ENCODE results near the gene SYT15.
"Not testable (repeated sequence)": the region's sequence is repeated elsewhere in the genome, so short reads cannot be mapped to it uniquely, and the experiment has no call there.

Gene SYT15

DNA sequence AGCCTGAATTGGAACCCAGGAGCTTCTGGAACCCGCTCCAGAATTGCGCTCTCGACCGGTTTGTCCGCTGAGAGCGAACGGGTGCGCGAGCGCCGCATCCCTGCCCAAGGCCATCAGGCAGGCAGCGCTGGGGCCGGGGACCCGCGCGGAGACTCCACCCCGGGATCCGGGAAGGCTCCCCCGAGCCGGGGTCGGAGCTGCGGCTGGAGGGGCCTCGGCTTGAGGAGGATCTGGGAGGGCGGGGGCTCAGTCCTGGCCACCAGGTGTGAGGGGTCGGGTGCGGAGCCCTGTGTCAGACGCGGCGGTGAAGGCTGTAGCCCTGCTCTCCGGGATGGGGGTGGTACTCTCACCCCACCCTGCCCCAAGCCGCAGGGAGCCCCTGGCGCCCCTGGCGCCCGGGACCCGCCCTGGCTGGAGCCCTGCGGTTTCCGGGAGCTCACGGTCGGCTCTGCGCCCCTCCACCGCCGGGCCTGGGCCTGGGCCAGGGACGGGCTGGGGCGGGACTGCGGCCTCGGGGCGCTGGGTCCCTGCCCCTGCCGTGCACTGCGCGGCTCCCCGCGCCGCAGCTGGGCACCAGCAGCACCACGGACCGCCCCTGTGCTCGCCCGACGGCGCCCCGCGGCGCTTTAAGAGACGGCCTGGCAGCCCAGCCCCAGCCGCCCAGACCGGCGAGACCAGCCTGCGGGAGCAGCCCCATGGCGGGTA lies at the start of gene SYT15:
Gene SYT15 (plus strand): TSS at position 655 of the 705 bp plus-strand sequence. CDS start 41 bp downstream, at position 696.
- DNase-seq (ENCODE audit: low spot score) = not testable (repeated sequence)

- DNase-seq (ENCODE audit: low spot score) = not testable (repeated sequence)
Observed at GRCh38 chr10:46529742-46530141, 49.2 kb upstream of the SYT15 start.

DNA sequence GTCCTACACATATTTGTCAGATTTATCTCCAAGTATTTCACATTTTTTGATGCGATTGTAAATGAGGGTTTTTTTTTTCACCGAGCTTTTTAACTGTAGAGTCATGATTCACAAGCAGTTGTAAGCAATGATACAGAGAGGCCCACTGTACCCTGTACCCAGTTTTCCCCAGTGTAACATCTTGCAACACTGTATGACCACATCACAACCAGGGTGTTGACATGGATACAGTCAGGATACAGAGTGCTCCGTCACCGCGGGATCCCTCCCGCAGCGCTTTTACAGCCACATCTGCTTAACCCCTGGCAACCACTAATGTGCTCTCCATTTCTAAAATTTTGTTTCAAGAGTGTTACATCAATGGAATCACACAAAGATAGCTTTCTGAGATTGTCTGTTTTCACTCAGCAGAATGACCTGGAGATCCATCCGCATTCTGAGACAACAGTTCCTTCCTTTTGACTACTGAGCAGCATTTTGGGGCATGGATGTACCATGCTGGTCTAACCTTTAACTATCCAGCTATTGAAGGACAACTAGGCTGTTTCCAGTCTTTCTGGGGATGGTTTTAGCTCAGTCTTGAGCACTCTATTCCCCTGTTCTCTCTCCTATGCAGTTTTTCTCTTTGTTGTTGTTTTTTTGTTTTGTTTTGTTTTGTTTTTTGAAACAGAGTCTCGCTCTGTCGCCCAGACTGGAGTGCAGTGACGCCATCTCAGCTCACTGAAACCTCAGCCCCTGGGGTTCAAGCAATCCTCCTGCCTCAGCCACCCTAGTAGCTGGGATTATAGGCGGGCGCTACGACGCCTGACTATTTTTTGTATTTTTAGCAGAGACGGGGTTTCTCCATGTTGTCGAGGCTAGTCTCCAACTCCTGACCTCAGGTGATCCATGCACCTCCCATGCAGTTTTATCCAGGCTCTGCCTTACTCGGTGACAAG lies 48.4 kb upstream of the SYT15 start:
- no peak for DNase-seq (ENCODE audit: low spot score)

- not testable (repeated sequence) for DNase-seq (ENCODE audit: low spot score)
Observed at GRCh38 chr10:46532256-46532655, 46.7 kb upstream of the SYT15 start.

DNA sequence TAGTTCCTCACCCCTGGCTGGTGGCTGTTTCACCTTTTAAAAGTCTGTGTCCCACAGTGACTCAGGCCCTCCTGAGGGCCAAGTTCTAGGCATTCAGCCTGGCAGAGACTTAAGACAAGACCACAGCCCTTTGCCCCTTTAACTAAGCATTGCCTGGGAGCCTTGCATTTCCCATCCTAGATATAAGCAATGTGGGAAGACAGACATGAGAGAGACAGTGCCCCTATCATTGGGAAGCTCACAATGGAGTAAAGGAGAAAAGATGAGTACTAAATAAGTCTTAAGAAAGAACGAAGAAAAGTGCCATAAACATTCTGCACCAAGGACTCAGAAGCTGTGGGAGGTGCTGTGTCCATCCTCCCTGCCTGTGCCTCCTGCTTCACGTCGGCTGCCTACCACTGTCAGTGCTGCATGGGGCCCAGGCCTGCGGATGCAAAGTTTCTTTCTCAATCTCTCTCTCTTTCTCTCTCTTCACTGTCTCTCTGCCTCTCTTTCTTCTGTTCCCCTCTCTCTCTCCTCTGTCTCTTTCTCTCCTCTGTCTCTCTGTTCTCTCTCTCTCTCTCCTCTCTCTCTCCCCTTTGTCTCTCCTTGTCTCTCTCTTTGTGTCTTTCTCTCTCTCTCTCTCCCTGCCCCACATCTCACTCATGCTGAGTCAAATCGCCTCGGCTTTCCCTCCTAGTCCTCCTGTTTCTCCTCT lies 44.0 kb upstream of the SYT15 start:
- no peak for DNase-seq (ENCODE audit: low spot score)

- DNase-seq (ENCODE audit: low spot score) = no peak
Observed at GRCh38 chr10:46536171-46536570, 42.8 kb upstream of the SYT15 start.

DNA sequence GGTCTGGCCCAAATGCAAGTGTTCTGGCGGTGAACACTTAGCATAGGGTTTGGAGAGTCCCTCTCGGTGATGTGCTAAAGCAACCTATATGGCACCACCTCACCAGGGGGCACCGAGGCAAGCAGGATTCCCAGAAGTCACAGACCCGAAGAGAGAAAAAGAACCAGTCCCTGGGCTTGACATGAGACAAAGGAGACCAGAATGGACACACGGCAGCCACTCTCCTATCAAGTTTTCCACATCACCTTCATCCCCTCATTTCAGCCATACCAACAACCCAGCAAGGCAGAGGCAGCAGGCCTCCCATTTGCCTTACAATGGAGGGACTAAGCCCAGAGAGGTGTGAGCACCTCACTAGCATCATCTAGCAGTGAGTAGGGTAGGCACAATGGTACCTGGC lies 42.1 kb upstream of the SYT15 start:
- DNase-seq (ENCODE audit: low spot score) = no peak

- no peak for DNase-seq (ENCODE audit: low spot score)
Observed at GRCh38 chr10:46537309-46537708, 41.6 kb upstream of the SYT15 start.

DNA sequence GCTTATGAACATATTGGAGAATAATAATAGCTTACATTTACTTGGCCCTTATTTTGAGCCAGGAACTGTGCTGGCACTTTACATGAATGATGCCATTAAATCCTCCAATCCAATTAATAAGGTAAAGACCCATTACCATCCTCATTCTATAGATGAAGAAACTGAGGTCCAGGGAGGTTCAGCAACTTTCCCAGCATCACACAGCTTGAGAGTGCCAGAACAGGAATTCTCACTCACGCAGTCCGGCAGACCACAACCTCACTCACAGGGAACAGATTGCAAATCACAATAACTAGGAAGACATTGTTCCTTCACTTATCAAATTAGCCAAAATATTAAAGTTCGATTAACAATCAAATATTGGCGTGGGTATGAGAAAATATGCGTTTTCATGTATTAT lies 40.8 kb upstream of the SYT15 start:
- DNase-seq (ENCODE audit: low spot score) = no peak

DNA sequence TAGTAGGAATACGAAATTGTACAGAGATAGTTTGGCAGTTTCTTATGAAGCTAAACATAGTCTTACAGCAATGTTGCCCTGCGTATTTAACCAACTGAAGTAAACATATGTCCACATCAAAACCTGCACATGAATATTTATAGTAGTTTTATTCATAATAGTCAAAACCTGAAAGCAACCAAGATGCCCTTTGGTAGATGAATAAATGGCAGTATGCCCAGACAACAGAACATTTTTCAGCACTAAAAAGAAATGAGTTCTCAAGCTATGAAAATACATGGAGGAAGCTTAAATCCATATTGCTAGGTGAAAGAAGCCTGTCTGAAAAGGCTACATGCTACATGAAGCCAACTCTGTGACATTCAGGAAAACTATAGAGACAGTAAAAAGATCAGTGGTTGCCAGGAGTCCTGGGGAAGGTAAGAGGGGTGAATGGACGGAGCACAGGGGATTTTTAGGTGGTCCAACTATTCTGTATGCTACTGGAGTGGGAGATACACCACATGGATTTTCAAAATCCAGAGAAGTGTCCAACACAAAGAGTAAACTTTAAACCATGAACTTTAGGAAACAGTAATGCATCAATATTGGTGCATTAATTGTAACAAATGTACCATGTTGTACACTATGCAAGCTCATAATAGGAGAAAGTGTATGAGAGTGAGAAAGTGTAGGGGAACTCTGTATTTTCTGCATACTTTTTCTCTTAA lies 40.1 kb upstream of the SYT15 start:
- DNase-seq (ENCODE audit: low spot score) = no peak

GRCh38 chr10:46539596-46540411 lies 39.1 kb upstream of the SYT15 start:
- DNase-seq (ENCODE audit: low spot score) = no peak

GRCh38 chr10:46540412-46541016 lies 38.4 kb upstream of the SYT15 start:
- no peak for DNase-seq (ENCODE audit: low spot score)

DNA sequence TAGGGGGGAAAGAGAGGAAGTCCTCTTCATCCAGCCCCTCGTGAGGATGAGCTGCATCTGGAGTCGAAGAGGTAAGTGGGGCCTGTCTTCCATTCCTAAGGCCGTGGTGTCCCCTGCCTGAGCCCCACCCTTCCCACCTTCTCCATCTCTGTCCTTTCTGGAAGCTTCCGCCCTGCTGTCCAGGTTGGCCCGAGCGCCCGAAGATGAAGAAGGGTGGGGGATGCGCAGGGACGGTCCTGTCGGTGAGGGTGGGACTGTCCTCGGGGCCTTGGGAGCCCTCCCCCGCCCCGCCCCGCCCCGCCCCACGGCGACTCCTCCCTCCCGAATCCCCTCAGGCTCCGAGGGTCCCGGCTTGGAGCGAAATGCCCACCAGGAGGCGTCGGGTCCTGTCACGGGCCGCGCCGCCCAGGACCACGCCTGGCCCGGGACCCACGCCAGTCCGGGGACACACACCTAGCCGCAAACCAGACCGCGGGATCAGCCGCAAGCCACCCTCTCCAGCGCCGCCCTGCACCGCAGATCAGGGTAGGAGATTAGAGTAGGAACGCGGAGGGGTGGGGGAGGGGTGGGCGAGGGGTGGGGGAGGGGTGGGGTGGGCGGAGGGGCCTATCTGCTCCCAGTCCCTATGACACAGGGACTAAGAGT lies 37.8 kb upstream of the SYT15 start:
- no peak for DNase-seq (ENCODE audit: low spot score)

- no peak for DNase-seq (ENCODE audit: low spot score)
Observed at GRCh38 chr10:46541735-46542566, 37.0 kb upstream of the SYT15 start.

DNA sequence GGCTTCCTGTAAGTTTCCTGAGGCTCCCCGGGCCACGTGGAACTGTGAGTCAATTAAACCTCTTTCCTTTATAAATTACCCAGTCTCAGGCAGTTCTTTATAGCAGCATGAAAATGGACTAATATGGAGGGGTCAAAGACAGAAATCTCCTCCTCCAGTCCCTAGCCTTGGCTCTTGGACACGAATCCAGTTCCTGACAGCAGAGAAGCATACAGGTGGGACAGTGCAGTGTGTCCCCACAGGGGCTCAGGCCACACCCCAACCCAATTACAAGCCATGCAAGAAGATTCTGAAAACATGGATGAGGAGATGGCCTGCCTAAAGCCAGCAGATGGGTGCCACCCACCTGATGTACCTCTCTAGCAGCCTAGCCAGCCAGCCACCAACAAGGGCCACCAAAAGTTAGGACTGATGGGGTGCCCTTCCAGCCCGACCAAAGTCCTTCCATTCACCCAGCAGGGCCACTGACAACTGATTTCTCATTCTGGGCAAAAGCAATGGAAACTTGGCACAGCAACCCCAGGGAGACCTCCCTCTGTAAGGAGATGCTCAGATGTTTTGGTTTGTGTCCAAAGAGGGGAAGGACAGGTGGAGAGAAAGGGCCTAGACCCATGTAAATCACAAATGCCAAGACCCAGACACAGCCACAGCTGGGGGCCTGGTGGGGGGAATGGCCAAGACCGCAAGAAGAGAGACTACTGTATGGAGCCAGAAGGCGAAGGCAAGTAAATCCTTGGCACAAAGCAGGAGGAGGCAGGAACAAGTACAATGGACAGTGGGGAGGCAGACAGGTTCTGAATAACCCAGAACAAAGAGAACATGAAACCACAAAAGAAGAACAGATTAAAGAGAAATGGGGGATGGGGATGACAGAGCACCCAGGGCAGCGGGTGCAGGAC lies 36.1 kb upstream of the SYT15 start:
- no peak for DNase-seq (ENCODE audit: low spot score)

DNA sequence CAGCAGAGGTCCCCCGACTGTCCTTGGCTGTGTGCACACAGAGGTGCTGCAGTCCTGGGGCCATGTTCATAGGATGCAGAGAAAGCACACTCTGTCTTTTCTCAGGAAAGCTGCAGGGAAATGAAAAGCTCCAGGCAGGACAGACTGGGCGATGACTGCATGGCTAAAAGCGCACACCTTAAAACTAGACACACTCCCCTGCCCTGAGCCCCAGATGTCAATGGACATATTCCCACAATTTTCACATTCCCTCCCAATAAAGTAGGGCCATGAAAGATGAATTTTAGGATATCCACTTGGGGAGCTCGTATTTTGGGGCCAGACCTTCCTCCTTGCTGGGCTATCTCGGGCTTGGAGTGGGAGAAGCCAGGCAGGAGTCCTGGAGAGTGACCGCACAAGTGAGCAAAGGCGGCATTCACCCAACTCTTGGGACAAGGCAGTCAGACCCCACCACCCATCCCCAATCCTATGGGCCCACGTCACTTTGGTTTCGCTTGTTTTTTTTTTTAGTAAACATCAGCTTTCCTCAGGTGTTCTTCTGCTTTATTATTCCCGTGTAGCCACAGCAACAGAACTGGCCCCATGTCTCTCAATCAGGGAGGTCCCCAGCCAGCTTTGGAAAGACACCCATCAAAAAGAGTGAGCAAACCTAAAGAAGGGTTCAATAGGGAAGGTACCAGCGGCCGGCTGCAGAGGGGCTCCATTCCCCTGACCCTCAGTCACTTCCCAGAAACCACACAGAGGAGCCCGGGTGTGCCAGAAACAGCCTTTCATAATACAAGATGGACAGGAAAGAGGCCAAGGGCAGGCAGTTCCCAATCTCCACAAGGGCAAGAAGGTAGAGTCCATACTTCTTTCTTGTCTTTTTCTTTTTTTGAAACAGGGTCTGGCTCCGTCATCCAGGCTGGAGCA lies 35.2 kb upstream of the SYT15 start:
- no peak for DNase-seq (ENCODE audit: low spot score)
